Choroid plexus epithelial cell (primary cell): ENCODE data around the gene CSPG4.
"Not testable (repeated sequence)": the region's sequence is repeated elsewhere in the genome, so short reads cannot be mapped to it uniquely, and the experiment has no call there.

Experiments used
- DNase-seq: peaks from one replicate; pipeline ENCODE4 v3.0.0-alpha.2; 2010; ENCODE audit warnings: low read depth
- H3K4me3 ChIP-seq: 2 replicates; pipeline ENCODE4 v1.5.1; 2011; ENCODE audit warnings: low read depth, mild to moderate bottlenecking, control low read depth, low read length, moderate library complexity
- TF ChIP-seq, protein P1 (sequence below): conservative IDR thresholded peaks from 2 replicates; pipeline ENCODE4 v1.5.1; 2011; ENCODE audit warnings: low read depth, mild to moderate bottlenecking, control low read depth, inconsistent platforms, low read length, moderate library complexity

CSPG4 gene

DNA sequence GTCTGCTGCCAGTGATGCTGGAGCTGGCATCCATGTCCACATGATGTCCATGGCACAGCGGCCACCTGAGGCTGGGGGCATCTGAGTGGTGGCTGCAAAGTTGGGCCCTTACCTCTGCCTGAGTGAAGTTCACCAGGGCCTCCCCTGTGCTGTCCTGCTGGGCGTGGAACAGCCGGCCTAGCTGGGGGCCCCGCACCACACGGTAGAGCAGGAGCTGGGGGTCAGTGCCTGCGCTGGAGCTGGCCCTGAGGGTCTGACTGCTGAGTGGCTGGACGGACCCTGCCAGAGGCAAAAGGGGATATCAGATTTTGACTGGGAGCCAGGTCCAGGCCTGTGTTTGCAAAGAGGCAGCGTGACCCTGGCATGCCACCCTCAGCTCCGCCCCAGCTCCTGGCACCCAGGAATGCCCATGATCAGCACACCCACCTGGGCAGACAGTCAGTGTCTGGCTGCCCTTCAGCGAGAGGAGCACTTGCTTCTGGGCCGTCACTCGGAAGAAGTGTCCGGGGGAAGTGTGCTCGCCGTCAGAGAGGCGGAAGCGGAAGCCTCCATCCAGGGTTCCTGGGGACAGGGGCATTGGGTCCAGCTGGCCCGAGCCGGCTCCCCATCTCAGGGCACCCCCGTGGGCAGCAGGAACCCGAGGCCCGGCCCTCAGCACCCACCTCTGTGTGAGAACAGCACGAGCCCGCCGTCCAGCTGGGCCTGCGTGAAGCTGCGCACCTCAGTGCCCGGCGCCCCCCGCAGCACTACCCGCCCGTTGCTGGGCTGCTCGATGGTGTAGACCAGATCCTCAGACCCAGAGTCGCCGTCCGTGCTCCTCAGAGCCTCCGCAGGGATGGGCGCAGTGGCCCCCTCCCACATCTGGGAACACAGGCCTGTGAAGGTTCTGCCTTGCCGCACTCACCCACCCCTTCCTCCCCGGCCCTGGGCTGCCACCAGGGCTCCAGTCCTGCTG, 30.2 kb downstream of the CSPG4 start:
- no peak overlapping the region for H3K4me3 ChIP-seq
- TF ChIP-seq, protein P1, sequence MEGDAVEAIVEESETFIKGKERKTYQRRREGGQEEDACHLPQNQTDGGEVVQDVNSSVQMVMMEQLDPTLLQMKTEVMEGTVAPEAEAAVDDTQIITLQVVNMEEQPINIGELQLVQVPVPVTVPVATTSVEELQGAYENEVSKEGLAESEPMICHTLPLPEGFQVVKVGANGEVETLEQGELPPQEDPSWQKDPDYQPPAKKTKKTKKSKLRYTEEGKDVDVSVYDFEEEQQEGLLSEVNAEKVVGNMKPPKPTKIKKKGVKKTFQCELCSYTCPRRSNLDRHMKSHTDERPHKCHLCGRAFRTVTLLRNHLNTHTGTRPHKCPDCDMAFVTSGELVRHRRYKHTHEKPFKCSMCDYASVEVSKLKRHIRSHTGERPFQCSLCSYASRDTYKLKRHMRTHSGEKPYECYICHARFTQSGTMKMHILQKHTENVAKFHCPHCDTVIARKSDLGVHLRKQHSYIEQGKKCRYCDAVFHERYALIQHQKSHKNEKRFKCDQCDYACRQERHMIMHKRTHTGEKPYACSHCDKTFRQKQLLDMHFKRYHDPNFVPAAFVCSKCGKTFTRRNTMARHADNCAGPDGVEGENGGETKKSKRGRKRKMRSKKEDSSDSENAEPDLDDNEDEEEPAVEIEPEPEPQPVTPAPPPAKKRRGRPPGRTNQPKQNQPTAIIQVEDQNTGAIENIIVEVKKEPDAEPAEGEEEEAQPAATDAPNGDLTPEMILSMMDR: no peak
- no peak for DNase-seq

DNA sequence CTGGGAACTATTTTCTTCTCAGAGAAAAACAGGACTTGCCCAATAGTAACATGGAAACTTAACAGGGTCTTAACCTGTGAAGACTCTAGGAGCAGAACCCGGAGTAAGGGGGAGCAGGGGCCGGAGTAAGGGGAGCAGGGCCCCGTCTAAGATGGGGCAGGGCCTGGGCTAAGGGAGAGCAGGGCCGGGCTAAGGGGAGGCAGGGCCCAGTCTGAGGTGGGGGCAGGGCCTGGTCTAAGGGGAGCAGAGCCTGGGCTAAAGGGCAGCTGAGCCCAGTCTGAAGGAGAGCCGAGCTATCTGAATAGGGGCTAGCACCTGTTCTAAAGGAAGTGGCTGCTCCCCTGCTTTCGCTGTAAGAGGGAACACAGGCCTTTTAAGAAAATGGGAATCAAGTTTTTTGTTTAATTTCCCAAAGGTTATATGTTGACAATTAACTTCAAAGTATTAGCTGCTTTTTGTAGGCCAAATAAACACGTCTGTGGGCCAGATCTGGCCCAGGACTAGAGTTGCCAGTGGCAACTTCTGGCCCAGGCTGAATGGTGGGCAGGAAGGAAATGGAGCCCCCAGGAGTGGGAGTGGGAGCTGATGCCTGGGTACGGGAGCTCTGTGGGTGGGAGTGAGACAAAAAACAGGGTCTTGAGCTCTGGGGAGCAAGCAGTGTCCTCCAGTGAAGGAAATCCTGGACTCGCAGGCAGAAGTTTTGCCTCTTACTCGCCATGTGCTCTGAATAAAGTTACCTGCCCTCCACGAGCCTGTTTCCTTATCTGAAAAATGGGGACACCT, 32.5 kb downstream of the CSPG4 start:
- no peak overlapping the region for H3K4me3 ChIP-seq
- TF ChIP-seq, protein P1: no peak
- DNase-seq: no peak

DNA sequence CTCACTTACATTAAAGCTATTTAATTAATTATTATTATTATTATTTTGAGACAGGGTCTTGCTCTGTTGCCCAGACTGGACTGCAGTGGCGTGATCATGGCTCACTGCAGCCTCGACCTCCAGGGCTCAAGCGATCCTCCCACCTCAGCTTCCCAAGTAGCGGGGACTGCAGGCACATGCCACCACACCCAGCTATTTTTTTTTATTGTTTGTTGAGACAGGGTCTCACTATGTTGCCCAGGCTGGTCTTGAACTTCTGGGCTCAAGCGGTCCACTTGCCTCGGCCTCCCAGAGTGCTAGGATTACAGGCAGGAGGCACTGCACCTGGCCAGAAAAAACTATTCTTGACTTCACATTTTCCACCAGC, 34.3 kb downstream of the CSPG4 start:
- DNase-seq, H3K4me3 ChIP-seq: not testable (repeated sequence)

DNA sequence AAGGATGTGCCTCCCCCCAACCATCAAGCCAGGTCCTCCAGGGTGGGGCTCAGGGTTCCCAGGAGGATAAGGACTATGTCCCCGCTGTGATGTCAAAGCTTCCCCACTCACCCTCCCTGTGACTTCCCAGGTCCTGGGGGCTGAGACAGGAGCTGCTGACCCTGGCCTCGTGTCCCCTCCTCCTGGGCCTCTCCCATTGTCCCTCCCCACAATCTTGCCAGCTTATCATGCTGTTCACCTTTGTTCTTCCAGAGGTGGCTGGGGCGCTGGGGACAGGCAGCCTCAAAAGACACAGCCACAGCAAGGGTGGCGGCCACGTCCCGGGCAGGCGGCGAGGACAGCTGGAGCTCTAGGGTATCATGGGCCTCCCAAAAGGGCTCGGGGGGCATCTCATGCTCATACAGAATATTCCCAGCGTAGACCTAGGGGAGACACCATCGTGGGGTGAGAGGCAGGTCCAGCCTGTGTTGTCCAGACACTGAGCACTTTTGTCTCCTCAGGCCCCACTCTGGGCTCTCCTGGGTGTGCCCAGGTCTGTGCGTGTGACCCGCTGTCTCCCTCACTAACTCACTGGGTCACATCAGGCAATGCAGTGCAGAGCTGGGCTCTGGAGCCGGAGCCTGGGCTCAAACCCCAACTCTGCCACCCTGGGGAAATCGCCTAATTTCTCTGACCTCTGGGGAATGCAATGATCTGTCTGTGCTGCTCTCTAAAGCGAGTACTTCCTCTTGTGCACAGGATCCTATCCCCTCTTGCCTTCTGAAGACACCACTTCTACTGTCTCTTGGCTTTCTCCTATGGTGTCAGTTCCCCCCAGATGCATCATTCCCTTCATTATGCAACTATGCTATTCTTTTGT, 35.0 kb downstream of the CSPG4 start:
- DNase-seq: no peak
- H3K4me3 ChIP-seq: no peak overlapping the region
- TF ChIP-seq, protein P1: no peak

DNA sequence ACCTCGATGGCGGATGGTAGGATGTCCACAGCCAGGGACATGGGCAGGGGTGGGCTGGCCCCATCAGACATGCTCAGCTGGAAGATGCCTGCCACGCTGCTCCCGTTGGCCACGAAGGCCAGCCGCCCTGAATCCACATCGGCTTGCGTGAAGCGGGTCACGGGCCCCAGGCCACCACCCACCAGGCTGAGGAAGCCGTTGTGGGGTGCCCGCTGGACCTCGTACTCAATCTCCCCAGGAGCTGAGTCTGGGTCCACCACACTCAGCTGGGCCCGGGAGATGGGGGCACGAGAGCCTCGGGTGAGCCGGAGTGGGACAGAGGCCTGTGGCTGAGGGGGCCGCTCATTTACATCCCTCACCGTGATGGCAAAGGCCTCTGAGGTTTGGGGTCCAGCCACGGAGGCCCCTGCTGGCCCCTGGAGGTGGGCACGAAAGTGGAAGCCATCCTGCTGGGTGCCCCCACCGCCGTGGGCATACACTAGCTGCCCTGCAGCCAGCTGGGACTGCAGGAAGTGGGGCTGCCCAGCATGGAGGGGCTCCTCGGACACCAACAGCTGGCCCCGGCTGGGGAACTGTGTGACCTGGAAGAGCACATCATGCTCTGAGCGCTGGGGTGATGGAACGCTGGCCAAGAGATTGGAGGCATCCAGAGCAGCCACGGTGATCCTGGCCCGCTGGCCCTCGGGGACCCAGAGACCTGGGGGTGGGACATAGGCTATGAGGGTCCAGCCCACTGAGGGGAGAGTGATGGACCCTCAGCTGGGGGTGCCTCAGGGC, 35.8 kb downstream of the CSPG4 start:
- H3K4me3 ChIP-seq: no peak overlapping the region
- TF ChIP-seq, protein P1: no peak
- DNase-seq: no peak

DNA sequence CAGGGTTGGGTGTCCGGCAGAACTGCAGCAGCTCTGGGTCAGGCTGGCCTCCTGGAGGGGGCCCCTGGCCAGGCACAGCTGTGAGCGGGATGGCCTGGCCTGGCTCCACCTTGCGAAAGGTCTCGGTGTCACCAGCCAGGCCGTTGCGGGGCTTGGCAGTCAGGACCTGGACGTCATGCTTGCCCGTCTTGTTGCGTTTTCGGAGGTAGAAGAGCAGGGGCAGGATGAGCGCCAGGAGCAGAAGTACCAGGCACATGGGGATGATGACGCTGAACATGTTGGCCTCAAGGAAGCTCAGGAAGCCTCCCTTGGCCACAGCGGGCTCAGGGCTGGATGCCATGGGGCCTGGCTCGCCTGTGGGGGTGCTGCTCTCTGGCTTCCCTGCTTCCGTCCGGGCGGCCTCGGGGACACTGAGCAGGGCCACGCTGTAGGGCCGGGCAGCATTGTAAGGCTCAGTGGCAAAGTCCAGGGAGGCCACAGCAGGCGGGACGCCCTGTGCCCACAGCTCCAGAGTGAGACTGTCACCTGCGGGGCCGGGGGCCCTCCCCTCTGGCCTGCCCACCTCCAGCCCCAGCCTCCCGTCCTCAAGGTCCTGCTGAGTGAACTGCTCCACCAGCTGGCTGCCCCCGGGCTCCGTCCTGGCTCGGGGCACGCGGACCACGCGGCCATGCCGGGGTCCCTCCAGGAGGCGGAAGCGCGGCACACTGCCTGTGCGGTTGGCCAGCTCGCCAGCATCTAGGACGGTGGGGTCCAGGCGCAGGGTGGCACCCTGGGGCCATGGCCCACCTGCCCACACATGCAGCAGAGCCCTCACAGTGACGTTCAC, 36.9 kb downstream of the CSPG4 start:
- H3K4me3 ChIP-seq: no peak overlapping the region
- TF ChIP-seq, protein P1: no peak
- DNase-seq: no peak
